GM23338 (cell line): ENCODE data around the gene TMEM223.

ENCODE experiments used
- CREB1 ChIP-seq: fragments of 250-450 bp; sonication (Bioruptor Pico); IDR thresholded peaks from 2 replicates; pipeline ENCODE4 v1.5.0; 2020; ENCODE audit warnings: low read depth, mild to moderate bottlenecking, moderate library complexity
- CTCF ChIP-seq, 2 experiments: fragments of 200-600 bp in 1 of 2; sonication (generic) in 1 of 2; conservative IDR thresholded peaks; 2 replicates each; pipeline versions ENCODE4 v1.5.1 to v1.6.1; 2016 to 2017; ENCODE audit warnings: antibody characterized with exemption in 2 of 2, low read depth in 2 of 2, mild to moderate bottlenecking in 2 of 2, moderate library complexity in 1 of 2
- EZH2 ChIP-seq: fragments of 200-600 bp; sonication (generic); IDR thresholded peaks from one replicate; pipeline ENCODE4 v1.8.0; 2017; ENCODE audit warnings: antibody characterized with exemption, mild to moderate bottlenecking, low read depth; ENCODE audit not compliant: unreplicated experiment
- EZH2phosphoT487 ChIP-seq: fragments of 200-600 bp; sonication (generic); IDR thresholded peaks from one replicate; pipeline ENCODE4 v1.8.1; 2018; ENCODE audit warnings: antibody characterized with exemption; ENCODE audit not compliant: unreplicated experiment
- JUNB ChIP-seq: IDR thresholded peaks from one replicate; pipeline ENCODE4 v1.6.1; 2016; ENCODE audit warnings: antibody characterized with exemption; ENCODE audit not compliant: unreplicated experiment
- POLR2AphosphoS5 ChIP-seq: IDR thresholded peaks from 2 replicates; pipeline ENCODE4 v1.6.1; 2016; ENCODE audit warnings: antibody characterized with exemption, low read depth
- STAT1 ChIP-seq: IDR thresholded peaks from one replicate; pipeline ENCODE4 v1.6.1; 2016; ENCODE audit warnings: antibody characterized with exemption; ENCODE audit not compliant: unreplicated experiment
- ZNF114 ChIP-seq: fragments of 250-450 bp; sonication (Bioruptor Pico); IDR thresholded peaks from 2 replicates; pipeline ENCODE4 v1.5.0; 2020; ENCODE audit warnings: mild to moderate bottlenecking, moderate library complexity
- TF ChIP-seq, protein P1 (sequence below): IDR thresholded peaks from 2 replicates; pipeline ENCODE4 v1.6.1; 2016; ENCODE audit warnings: antibody characterized with exemption
- TF ChIP-seq, protein P2 (sequence below): IDR thresholded peaks from one replicate; pipeline ENCODE4 v1.6.1; 2018; ENCODE audit warnings: antibody characterized with exemption; ENCODE audit not compliant: unreplicated experiment

GRCh38 chr11:62770778-62771143 lies 21.0 kb downstream of the TMEM223 start:
- TF ChIP-seq EZH2 (no peak), CTCF (conservative IDR thresholded peaks at IDR 0.05; ENCODE audit: low read depth in 2 of 2) (no peak), POLR2AphosphoS5 (no peak), CREB1 (no peak), EZH2phosphoT487 (no peak), JUNB (no peak), STAT1 (no peak), ZNF114 (CRISPR knock-in tag) (no peak)
- TF ChIP-seq, protein P1, sequence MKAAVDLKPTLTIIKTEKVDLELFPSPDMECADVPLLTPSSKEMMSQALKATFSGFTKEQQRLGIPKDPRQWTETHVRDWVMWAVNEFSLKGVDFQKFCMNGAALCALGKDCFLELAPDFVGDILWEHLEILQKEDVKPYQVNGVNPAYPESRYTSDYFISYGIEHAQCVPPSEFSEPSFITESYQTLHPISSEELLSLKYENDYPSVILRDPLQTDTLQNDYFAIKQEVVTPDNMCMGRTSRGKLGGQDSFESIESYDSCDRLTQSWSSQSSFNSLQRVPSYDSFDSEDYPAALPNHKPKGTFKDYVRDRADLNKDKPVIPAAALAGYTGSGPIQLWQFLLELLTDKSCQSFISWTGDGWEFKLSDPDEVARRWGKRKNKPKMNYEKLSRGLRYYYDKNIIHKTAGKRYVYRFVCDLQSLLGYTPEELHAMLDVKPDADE, result no peak
- TF ChIP-seq, protein P2, sequence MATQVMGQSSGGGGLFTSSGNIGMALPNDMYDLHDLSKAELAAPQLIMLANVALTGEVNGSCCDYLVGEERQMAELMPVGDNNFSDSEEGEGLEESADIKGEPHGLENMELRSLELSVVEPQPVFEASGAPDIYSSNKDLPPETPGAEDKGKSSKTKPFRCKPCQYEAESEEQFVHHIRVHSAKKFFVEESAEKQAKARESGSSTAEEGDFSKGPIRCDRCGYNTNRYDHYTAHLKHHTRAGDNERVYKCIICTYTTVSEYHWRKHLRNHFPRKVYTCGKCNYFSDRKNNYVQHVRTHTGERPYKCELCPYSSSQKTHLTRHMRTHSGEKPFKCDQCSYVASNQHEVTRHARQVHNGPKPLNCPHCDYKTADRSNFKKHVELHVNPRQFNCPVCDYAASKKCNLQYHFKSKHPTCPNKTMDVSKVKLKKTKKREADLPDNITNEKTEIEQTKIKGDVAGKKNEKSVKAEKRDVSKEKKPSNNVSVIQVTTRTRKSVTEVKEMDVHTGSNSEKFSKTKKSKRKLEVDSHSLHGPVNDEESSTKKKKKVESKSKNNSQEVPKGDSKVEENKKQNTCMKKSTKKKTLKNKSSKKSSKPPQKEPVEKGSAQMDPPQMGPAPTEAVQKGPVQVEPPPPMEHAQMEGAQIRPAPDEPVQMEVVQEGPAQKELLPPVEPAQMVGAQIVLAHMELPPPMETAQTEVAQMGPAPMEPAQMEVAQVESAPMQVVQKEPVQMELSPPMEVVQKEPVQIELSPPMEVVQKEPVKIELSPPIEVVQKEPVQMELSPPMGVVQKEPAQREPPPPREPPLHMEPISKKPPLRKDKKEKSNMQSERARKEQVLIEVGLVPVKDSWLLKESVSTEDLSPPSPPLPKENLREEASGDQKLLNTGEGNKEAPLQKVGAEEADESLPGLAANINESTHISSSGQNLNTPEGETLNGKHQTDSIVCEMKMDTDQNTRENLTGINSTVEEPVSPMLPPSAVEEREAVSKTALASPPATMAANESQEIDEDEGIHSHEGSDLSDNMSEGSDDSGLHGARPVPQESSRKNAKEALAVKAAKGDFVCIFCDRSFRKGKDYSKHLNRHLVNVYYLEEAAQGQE, result no peak
